H9 (cell line): ENCODE data around the gene SIPA1L3. TPM values are rescaled to one million over a fixed set of nuclear protein-coding genes. Genes with fewer than 3 reads are reported as not detected.

ENCODE experiments used
- DNase-seq: peaks from one replicate; pipeline ENCODE4 v3.0.0-alpha.2; 2017
- H2AFZ ChIP-seq: one replicate; pipeline ENCODE4 v1.6.1; 2013; ENCODE audit warnings: mild to moderate bottlenecking, low read length, control low read depth, moderate library complexity
- H2AK5ac ChIP-seq: 2 replicates; pipeline ENCODE4 v1.6.1; 2013; ENCODE audit warnings: low read length, control low read depth, mixed read lengths; ENCODE audit not compliant: insufficient read length
- H2BK120ac ChIP-seq: one replicate; pipeline ENCODE4 v1.6.1; 2013; ENCODE audit warnings: low read depth, mild to moderate bottlenecking, low read length, control low read depth, inconsistent platforms; ENCODE audit not compliant: poor library complexity, severe bottlenecking
- H2BK12ac ChIP-seq: 2 replicates; pipeline ENCODE4 v1.6.1; 2013; ENCODE audit warnings: low read length, control low read depth, mixed read lengths, low read depth; ENCODE audit not compliant: insufficient read length
- H2BK15ac ChIP-seq: 2 replicates; pipeline ENCODE4 v1.6.1; 2013; ENCODE audit warnings: low read depth, low read length, control low read depth
- H2BK20ac ChIP-seq: one replicate; pipeline ENCODE4 v1.6.1; 2013; ENCODE audit warnings: low read depth, mild to moderate bottlenecking, low read length, control low read depth, inconsistent platforms; ENCODE audit not compliant: poor library complexity, severe bottlenecking
- H2BK5ac ChIP-seq: 2 replicates; pipeline ENCODE4 v1.6.1; 2013; ENCODE audit warnings: low read length, control low read depth, mixed read lengths; ENCODE audit not compliant: insufficient read length
- H3K14ac ChIP-seq: 2 replicates; pipeline ENCODE4 v1.6.1; 2013; ENCODE audit warnings: low read length, control low read depth; ENCODE audit not compliant: insufficient read depth
- H3K18ac ChIP-seq: 2 replicates; pipeline ENCODE4 v1.6.1; 2013; ENCODE audit warnings: low read depth, mild to moderate bottlenecking, mixed read lengths, low read length, control low read depth; ENCODE audit not compliant: insufficient read length
- H3K23ac ChIP-seq: 2 replicates; pipeline ENCODE4 v1.6.1; 2013; ENCODE audit warnings: low read length, control low read depth, mixed read lengths, low read depth; ENCODE audit not compliant: insufficient read length
- H3K23me2 ChIP-seq: 2 replicates; pipeline ENCODE4 v1.6.1; 2013; ENCODE audit warnings: low read depth, mild to moderate bottlenecking, mixed read lengths, low read length, control low read depth; ENCODE audit not compliant: insufficient read length, poor library complexity, severe bottlenecking
- H3K27ac ChIP-seq: 2 replicates; pipeline ENCODE4 v1.5.1; 2013; ENCODE audit warnings: low read length, control low read depth, mixed read lengths, low read depth; ENCODE audit not compliant: insufficient read length
- H3K27me3 ChIP-seq: 2 replicates; pipeline ENCODE4 v1.6.1; 2013; ENCODE audit warnings: low read length, control low read depth, inconsistent platforms; ENCODE audit not compliant: insufficient read depth
- H3K4ac ChIP-seq: 2 replicates; pipeline ENCODE4 v1.6.1; 2013; ENCODE audit warnings: low read depth, mild to moderate bottlenecking, control low read depth, inconsistent platforms, low read length, moderate library complexity
- H3K4me1 ChIP-seq: 2 replicates; pipeline ENCODE4 v1.6.1; 2013; ENCODE audit warnings: low read length, control low read depth, inconsistent platforms; ENCODE audit not compliant: insufficient read depth
- H3K4me2 ChIP-seq: 2 replicates; pipeline ENCODE4 v1.6.1; 2013; ENCODE audit warnings: low read length, control low read depth, mixed read lengths; ENCODE audit not compliant: insufficient read length, insufficient read depth
- H3K56ac ChIP-seq: 2 replicates; pipeline ENCODE4 v1.6.1; 2013; ENCODE audit warnings: low read depth, mild to moderate bottlenecking, mixed read lengths, low read length, control low read depth; ENCODE audit not compliant: insufficient read length
- H3K79me1 ChIP-seq: 2 replicates; pipeline ENCODE4 v1.6.1; 2013; ENCODE audit warnings: low read depth, mild to moderate bottlenecking, moderate library complexity, low read length, control low read depth, inconsistent platforms; ENCODE audit not compliant: insufficient read depth, poor library complexity, severe bottlenecking
- H3K79me2 ChIP-seq: 2 replicates; pipeline ENCODE4 v1.6.1; 2013; ENCODE audit warnings: low read length, control low read depth, inconsistent platforms; ENCODE audit not compliant: insufficient read depth
- H3K9ac ChIP-seq: 2 replicates; pipeline ENCODE4 v1.6.1; 2013; ENCODE audit warnings: low read length, control low read depth, mixed read lengths; ENCODE audit not compliant: insufficient read length; ENCODE audit errors: extremely low read depth
- H3K9me3 ChIP-seq: one replicate; pipeline ENCODE4 v1.6.1; 2013; ENCODE audit warnings: low read depth, low read length, inconsistent platforms; ENCODE audit not compliant: control insufficient read depth
- H3T11ph ChIP-seq: one replicate; pipeline ENCODE4 v1.6.1; 2013; ENCODE audit warnings: mild to moderate bottlenecking, low read length, control low read depth, inconsistent platforms
- H4K20me1 ChIP-seq: one replicate; pipeline ENCODE4 v1.6.1; 2013; ENCODE audit not compliant: control insufficient read depth, insufficient read length, insufficient read depth
- H4K5ac ChIP-seq: 2 replicates; pipeline ENCODE4 v1.6.1; 2013; ENCODE audit warnings: low read depth, mild to moderate bottlenecking, mixed read lengths, low read length, control low read depth; ENCODE audit not compliant: insufficient read length
- H4K8ac ChIP-seq: replicated peaks from 2 replicates; pipeline ENCODE4 v1.6.1; 2013; ENCODE audit warnings: low read length, control low read depth, mixed read lengths, low read depth; ENCODE audit not compliant: insufficient read length
- H4K91ac ChIP-seq: 2 replicates; pipeline ENCODE4 v1.6.1; 2013; ENCODE audit warnings: low read depth, mild to moderate bottlenecking, moderate library complexity, mixed read lengths, low read length, control low read depth; ENCODE audit not compliant: insufficient read length
- H3K27ac Mint-ChIP-seq, 3 experiments: 2 replicates in 2 of 3; 3 replicates in 1 of 3; pipeline ENCODE4 v1.8.0; 2020 to 2021; ENCODE audit warnings: mixed read lengths in 3 of 3, mild to moderate bottlenecking in 1 of 3, moderate library complexity in 1 of 3
- H3K27me3 Mint-ChIP-seq: 2 replicates; pipeline ENCODE4 v1.8.0; 2021; ENCODE audit warnings: low read depth, mild to moderate bottlenecking, moderate library complexity, mixed read lengths
- H3K36me3 Mint-ChIP-seq, 3 experiments: 2 replicates in 2 of 3; 3 replicates in 1 of 3; pipeline ENCODE4 v1.8.0; 2020 to 2021; ENCODE audit warnings: low read depth in 3 of 3, mixed read lengths in 3 of 3; ENCODE audit not compliant: insufficient read depth in 1 of 3
- H3K4me1 Mint-ChIP-seq, 2 experiments: 2 replicates each; pipeline ENCODE4 v1.8.0; 2020; ENCODE audit warnings: mixed read lengths in 2 of 2
- H3K4me3 Mint-ChIP-seq, 2 experiments: 2 replicates in 1 of 2; 3 replicates in 1 of 2; pipeline ENCODE4 v1.8.0; 2020 to 2021; ENCODE audit warnings: mild to moderate bottlenecking in 2 of 2, mixed read lengths in 2 of 2, moderate library complexity in 1 of 2
- H3K9me3 Mint-ChIP-seq, 2 experiments: 2 replicates in 1 of 2; 3 replicates in 1 of 2; pipeline ENCODE4 v1.8.0; 2020; ENCODE audit warnings: mild to moderate bottlenecking in 2 of 2, mixed read lengths in 2 of 2, moderate library complexity in 1 of 2
- WGBS: extraction: QIAGEN DNeasy Blood & Tissue Kit; methylation state at CpG from one replicate; pipeline ENCODE4 v1.1.7; 2013; ENCODE audit warnings: missing lambda C conversion rate, low lambda C conversion rate, mixed read lengths; ENCODE audit not compliant: insufficient read length; ENCODE audit errors: extremely low coverage; 5-methylcytosine and 5-hydroxymethylcytosine counted together
- total RNA-seq: library from RNA; stranded (reverse); gene quantifications from 2 replicates; pipeline ENCODE4 v1.2.1, GENCODE V29; 2021
- TF ChIP-seq, protein P1 (sequence below): fragments of 200-600 bp; sonication (generic); conservative IDR thresholded peaks from 3 replicates; pipeline ENCODE4 v1.8.0; 2021; ENCODE audit warnings: antibody characterized with exemption, mild to moderate bottlenecking

SIPA1L3 gene
- total RNA-seq, 1 experiment from 2014 or later, result 40.1 TPM

DNA sequence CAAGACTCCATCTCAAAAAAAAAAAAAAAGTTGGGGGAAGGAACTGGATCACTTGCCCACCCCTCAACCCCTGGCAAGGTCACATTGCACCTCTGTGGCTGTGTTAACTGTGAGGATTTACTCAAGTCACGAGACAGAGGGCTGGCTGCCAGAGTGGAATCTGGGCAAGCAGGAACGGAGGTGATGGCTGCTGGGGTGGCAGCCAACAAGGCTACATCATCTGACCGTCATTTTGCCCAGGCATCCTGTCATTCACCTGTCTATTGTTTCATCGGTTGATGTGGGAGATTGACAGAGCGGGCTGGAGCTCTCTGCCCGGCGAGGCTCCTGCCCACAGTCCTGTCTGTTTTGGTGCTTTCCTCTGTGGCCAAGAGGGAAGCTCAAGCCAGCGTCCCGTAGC lies 241.3 kb downstream of the SIPA1L3 start:
- H3T11ph ChIP-seq, result no peak overlapping the region
- H3K4me3 Mint-ChIP-seq, result no peak overlapping the region
- no peaks in the 10 kb centered on the region for H3K9me3 Mint-ChIP-seq
- no peak overlapping the region for H3K23ac ChIP-seq
- no peak overlapping the region for H4K5ac ChIP-seq
- H4K91ac ChIP-seq, result no peak overlapping the region
- H3K23me2 ChIP-seq, result no peaks in the 10 kb centered on the region
- H3K27ac ChIP-seq, result no peak overlapping the region
- no peak overlapping the region for H2BK12ac ChIP-seq
- H3K9me3 ChIP-seq, result no peaks in the 10 kb centered on the region
- no peaks in the 10 kb centered on the region for H3K4me1 ChIP-seq
- H2BK15ac ChIP-seq, result no peak overlapping the region
- no peak overlapping the region for H2BK120ac ChIP-seq
- no peak overlapping the region for H3K18ac ChIP-seq
- no peak overlapping the region for H2AK5ac ChIP-seq
- H2BK5ac ChIP-seq, result no peak overlapping the region
- peak overlapping the region in 1 of 3 experiments; percentile 62; a peak in 2 of 7 replicates for H3K27ac Mint-ChIP-seq
- H3K9ac ChIP-seq, result no peak overlapping the region
- no peaks in the 10 kb centered on the region for H3K79me2 ChIP-seq
- no peak overlapping the region for H4K8ac ChIP-seq
- H4K20me1 ChIP-seq, result no peaks in the 10 kb centered on the region
- no peak overlapping the region for H3K4ac ChIP-seq
- no CpG with 5 or more reads among the region's 9 CpGs for WGBS
- H3K56ac ChIP-seq, result no peak overlapping the region
- peaks cover 6 to 30% (median 28%) of the 10 kb centered on the region in 3 experiments for H3K36me3 Mint-ChIP-seq
- H3K79me1 ChIP-seq, result no peaks in the 10 kb centered on the region
- no peak overlapping the region for H2AFZ ChIP-seq
- TF ChIP-seq, protein P1, sequence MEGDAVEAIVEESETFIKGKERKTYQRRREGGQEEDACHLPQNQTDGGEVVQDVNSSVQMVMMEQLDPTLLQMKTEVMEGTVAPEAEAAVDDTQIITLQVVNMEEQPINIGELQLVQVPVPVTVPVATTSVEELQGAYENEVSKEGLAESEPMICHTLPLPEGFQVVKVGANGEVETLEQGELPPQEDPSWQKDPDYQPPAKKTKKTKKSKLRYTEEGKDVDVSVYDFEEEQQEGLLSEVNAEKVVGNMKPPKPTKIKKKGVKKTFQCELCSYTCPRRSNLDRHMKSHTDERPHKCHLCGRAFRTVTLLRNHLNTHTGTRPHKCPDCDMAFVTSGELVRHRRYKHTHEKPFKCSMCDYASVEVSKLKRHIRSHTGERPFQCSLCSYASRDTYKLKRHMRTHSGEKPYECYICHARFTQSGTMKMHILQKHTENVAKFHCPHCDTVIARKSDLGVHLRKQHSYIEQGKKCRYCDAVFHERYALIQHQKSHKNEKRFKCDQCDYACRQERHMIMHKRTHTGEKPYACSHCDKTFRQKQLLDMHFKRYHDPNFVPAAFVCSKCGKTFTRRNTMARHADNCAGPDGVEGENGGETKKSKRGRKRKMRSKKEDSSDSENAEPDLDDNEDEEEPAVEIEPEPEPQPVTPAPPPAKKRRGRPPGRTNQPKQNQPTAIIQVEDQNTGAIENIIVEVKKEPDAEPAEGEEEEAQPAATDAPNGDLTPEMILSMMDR, result no peak
- H3K4me2 ChIP-seq, result no peak overlapping the region
- H3K27me3 ChIP-seq, result no peaks in the 10 kb centered on the region
- H3K4me1 Mint-ChIP-seq, result no peaks in the 10 kb centered on the region
- H3K14ac ChIP-seq, result no peak overlapping the region
- no peak for DNase-seq
- no peak overlapping the region for H2BK20ac ChIP-seq
- H3K27me3 Mint-ChIP-seq, result no peaks in the 10 kb centered on the region
